GM21367 (cell line): ENCODE results near the gene TAS2R16.
"Not testable (repeated sequence)": the region's sequence is repeated elsewhere in the genome, so short reads cannot be mapped to it uniquely, and the experiment has no call there.

ENCODE experiments used
- ATAC-seq: cut with Tn5 transposase; IDR thresholded peaks from one replicate; pipeline ENCODE4 v1.9.1; 2021; ENCODE audit not compliant: unreplicated experiment

TAS2R16 gene

GRCh38 chr7:122974229-122974628 is 21.3 kb downstream of the TAS2R16 start:
- no peak for ATAC-seq

- ATAC-seq, result no peak
Measured at GRCh38 chr7:122972056-122972455, 23.4 kb downstream of the TAS2R16 start.

- no peak for ATAC-seq
Measured at GRCh38 chr7:122970740-122971725, 24.5 kb downstream of the TAS2R16 start.

- no peak for ATAC-seq
Measured at GRCh38 chr7:122968389-122968788, 27.1 kb downstream of the TAS2R16 start.

- no peak for ATAC-seq
Measured at GRCh38 chr7:122965306-122965705, 30.2 kb downstream of the TAS2R16 start.

- ATAC-seq, result not testable (repeated sequence)
Measured at GRCh38 chr7:122953678-122954077, 41.8 kb downstream of the TAS2R16 start.

GRCh38 chr7:122951006-122951405 is 44.5 kb downstream of the TAS2R16 start:
- no peak for ATAC-seq

GRCh38 chr7:122949186-122949585 is 46.3 kb downstream of the TAS2R16 start:
- ATAC-seq, result no peak
